A549 (cell line): ENCODE results near the gene TSPAN8. TPM values are rescaled to one million over a fixed set of nuclear protein-coding genes. Genes with fewer than 3 reads are reported as not detected.

ENCODE experiments used
- ATAC-seq, 2 experiments: fragments of 200-7000 bp in 1 of 2; fragments of >200 bp in 1 of 2; cut with Nextera tagmentation in 1 of 2; cut with Tn5 transposase in 1 of 2; 3 replicates each; pipeline versions ENCODE4 v1.8.0 to v1.9.1; 2018 to 2020; ENCODE audit warnings: mild to moderate bottlenecking in 1 of 2, moderate library complexity in 1 of 2
- CTCF ChIA-PET: fragments of 300-600 bp; sonication (Branson Sonifier 250); formaldehyde crosslinking; extraction: SDS; loops from one replicate; lab custom pipeline; 2021; ENCODE audit warnings: antibody characterized with exemption, inconsistent platforms; lab: Yijun Ruan, JAX
- POLR2A ChIA-PET: fragments of 350-600 bp; formaldehyde crosslinking; extraction: SDS; loops from one replicate; lab custom pipeline; 2021; ENCODE audit warnings: antibody characterized with exemption, inconsistent platforms; lab: Yijun Ruan, JAX
- DNase-seq, 2 experiments: peaks; one replicate each; pipeline versions ENCODE4 v3.0.0 to v3.0.0-alpha.2; 2011 to 2016; ENCODE audit warnings: low read depth in 1 of 2, low spot score in 1 of 2
- FAIRE-seq: peaks from 2 replicates; lab custom pipeline; 2011; peaks lifted over from hg19 to GRCh38; lab: Jason Lieb, UNC
- H3K27ac ChIP-seq, 2 experiments: fragments of >200 bp; sonication (Bioruptor Twin); formaldehyde crosslinking; 3 replicates each; pipeline ENCODE4 v1.5.1; 2016 to 2017
- H3K4me1 ChIP-seq: fragments of >200 bp; sonication (Bioruptor Twin); formaldehyde crosslinking; 3 replicates; pipeline ENCODE4 v1.6.1; 2016
- H3K4me2 ChIP-seq: fragments of >200 bp; sonication (Bioruptor Twin); formaldehyde crosslinking; 3 replicates; pipeline ENCODE4 v1.6.1; 2016
- H3K4me3 ChIP-seq: fragments of >200 bp; sonication (Bioruptor Twin); formaldehyde crosslinking; 3 replicates; pipeline ENCODE4 v1.5.1; 2016
- H3K9me3 ChIP-seq: fragments of >200 bp; sonication (Bioruptor Twin); formaldehyde crosslinking; 3 replicates; pipeline ENCODE4 v1.6.1; 2016
- BHLHE40 ChIP-seq: IDR thresholded peaks from 2 replicates; pipeline ENCODE4 v1.6.1; 2012; ENCODE audit warnings: low read depth, low read length, inconsistent platforms
- CEBPB ChIP-seq, 2 experiments: fragments of >200 bp in 1 of 2; sonication (Bioruptor Twin) in 1 of 2; formaldehyde crosslinking in 1 of 2; IDR thresholded peaks; 2 replicates each; pipeline ENCODE4 v1.6.1; 2012 to 2016
- CHD2 ChIP-seq: fragments of 150-350 bp; IDR thresholded peaks from 2 replicates; pipeline ENCODE4 v1.6.1; 2014; ENCODE audit warnings: low read length; ENCODE audit not compliant: partially characterized antibody
- FOSB ChIP-seq: fragments of 250-450 bp; sonication (Bioruptor Pico); IDR thresholded peaks from 2 replicates; pipeline ENCODE4 v1.5.0; 2020; ENCODE audit warnings: mild to moderate bottlenecking, moderate library complexity
- FOXS1 ChIP-seq: fragments of 250-450 bp; sonication (Bioruptor Pico); IDR thresholded peaks from 2 replicates; pipeline ENCODE4 v1.5.0; 2020; ENCODE audit warnings: mild to moderate bottlenecking, moderate library complexity
- GATA3 ChIP-seq: IDR thresholded peaks from 2 replicates; pipeline ENCODE4 v1.6.1; 2012; ENCODE audit warnings: borderline replicate concordance
- HOXA7 ChIP-seq: fragments of 250-450 bp; sonication (Bioruptor Pico); IDR thresholded peaks from 2 replicates; pipeline ENCODE4 v1.5.0; 2020; ENCODE audit warnings: mild to moderate bottlenecking, moderate library complexity
- HOXB5 ChIP-seq: fragments of 250-450 bp; sonication (Bioruptor Pico); IDR thresholded peaks from 2 replicates; pipeline ENCODE4 v1.5.0; 2020; ENCODE audit warnings: mild to moderate bottlenecking, moderate library complexity
- JUN ChIP-seq, 2 experiments: fragments of >200 bp; sonication (Bioruptor Twin); formaldehyde crosslinking; IDR thresholded peaks; 2 replicates in 1 of 2; 3 replicates in 1 of 2; pipeline ENCODE4 v1.6.1; 2016 to 2017
- MAFK ChIP-seq: fragments of 450-650 bp; IDR thresholded peaks from 2 replicates; pipeline ENCODE4 v1.6.1; 2014; ENCODE audit not compliant: partially characterized antibody
- MAZ ChIP-seq: fragments of 150-350 bp; IDR thresholded peaks from 2 replicates; pipeline ENCODE4 v1.6.1; 2014; ENCODE audit warnings: antibody characterized with exemption, low read depth, low read length, borderline replicate concordance
- MYC ChIP-seq: IDR thresholded peaks from 2 replicates; pipeline ENCODE4 v1.6.1; 2012; ENCODE audit warnings: mild to moderate bottlenecking, inconsistent platforms, low read length, improper control_type of control experiment, borderline replicate concordance
- NR3C1 ChIP-seq: fragments of >200 bp; sonication (Bioruptor Twin); formaldehyde crosslinking; IDR thresholded peaks from 3 replicates; pipeline ENCODE4 v1.6.1; 2017
- RARB ChIP-seq: fragments of 250-450 bp; sonication (Bioruptor Pico); IDR thresholded peaks from 2 replicates; pipeline ENCODE4 v1.8.0; 2021; ENCODE audit warnings: mild to moderate bottlenecking, moderate library complexity
- SMC3 ChIP-seq: fragments of >200 bp; sonication (Bioruptor Twin); formaldehyde crosslinking; IDR thresholded peaks from 3 replicates; pipeline ENCODE4 v1.6.1; 2018; ENCODE audit warnings: inconsistent platforms
- TFCP2L1 ChIP-seq: fragments of 250-450 bp; sonication (Bioruptor Pico); IDR thresholded peaks from 2 replicates; pipeline ENCODE4 v1.5.0; 2021; ENCODE audit warnings: mild to moderate bottlenecking
- ZC3H11A ChIP-seq: fragments of 450-650 bp; IDR thresholded peaks from 2 replicates; pipeline ENCODE4 v1.6.1; 2014; ENCODE audit warnings: antibody characterized with exemption, mild to moderate bottlenecking
- WGBS: methylation state at CpG from one replicate; pipeline ENCODE4 v1.1.6; 2017; ENCODE audit errors: missing lambda C conversion rate; 5-methylcytosine and 5-hydroxymethylcytosine counted together
- polyA plus RNA-seq, 4 experiments: library from polyadenylated mRNA; depleted of rRNA in 3 of 4; stranded (reverse); fragments of >200 nt; fragmentation: RNase III in 1 of 4; extraction: RNeasy Plus Mini Kit Qiagen cat#74134 plus additional on column Dnase treatment in 1 of 4; gene quantifications; 2 replicates in 3 of 4; 3 replicates in 1 of 4; pipeline ENCODE4 v1.2.3, GENCODE V29; 2011 to 2017
- TF ChIP-seq, protein P1 (sequence below): fragments of >200 bp; sonication (Bioruptor Twin); formaldehyde crosslinking; IDR thresholded peaks from 3 replicates; pipeline ENCODE4 v1.6.1; 2016
- TF ChIP-seq, protein P2 (sequence below): IDR thresholded peaks from 2 replicates; pipeline ENCODE4 v1.6.1; 2012
- TF ChIP-seq, protein P3 (sequence below): fragments of 450-650 bp; IDR thresholded peaks from 2 replicates; pipeline ENCODE4 v1.6.1; 2014; ENCODE audit warnings: antibody characterized with exemption
- TF ChIP-seq, protein P4 (sequence below): IDR thresholded peaks from 2 replicates; pipeline ENCODE4 v1.6.1; 2012; ENCODE audit warnings: low read depth, borderline replicate concordance
- TF ChIP-seq, protein P5 (sequence below): fragments of >200 bp; sonication (Bioruptor Twin); formaldehyde crosslinking; IDR thresholded peaks from 2 replicates; pipeline ENCODE4 v1.6.1; 2016
- TF ChIP-seq, protein P6 (sequence below): fragments of >200 bp; sonication (Bioruptor Twin); formaldehyde crosslinking; IDR thresholded peaks from 3 replicates; pipeline ENCODE4 v1.5.1; 2016

TSPAN8 gene
- polyA plus RNA-seq, 2 of the 4 experiments (the other 2 are of a cell fraction): 0.16 TPM; not detected in 1

DNA sequence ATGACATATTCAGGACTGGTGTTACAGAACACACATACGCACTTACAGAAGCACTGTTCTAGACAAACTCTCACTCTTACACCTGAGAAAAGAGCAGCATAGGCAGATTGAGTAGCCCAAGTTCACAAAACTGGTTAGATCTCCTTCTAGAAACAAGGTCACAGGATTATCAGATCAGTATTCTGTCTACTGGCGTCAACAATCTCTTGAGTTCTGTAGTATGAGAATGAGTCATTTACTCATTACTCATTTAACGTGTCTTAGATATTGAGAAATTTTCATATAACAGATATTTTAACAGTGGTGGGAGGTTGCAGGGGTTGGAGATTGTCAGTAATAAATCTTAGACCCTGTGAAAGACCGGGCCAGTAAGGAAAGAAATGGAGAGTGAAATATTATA is 2.8 kb upstream of the TSPAN8 start:
- ChIA-PET CTCF (no interaction called here), POLR2A (no interaction called here)
- Histone ChIP-seq H3K4me1 (no peaks in the 10 kb centered on the region), H3K27ac (no peak overlapping the region), H3K4me3 (no peak overlapping the region), H3K4me2 (no peak overlapping the region), H3K9me3 (0 out of 3 replicates have a peak, but pooled peaks cover 4% of the 10 kb centered on the region)
- no peak for DNase-seq
- no peak for FAIRE-seq
- no peak for ATAC-seq
- TF ChIP-seq TFCP2L1: no peak
- no peak for TF ChIP-seq FOXS1 (CRISPR knock-in tag)
- no peak for TF ChIP-seq GATA3
- TF ChIP-seq SMC3: no peak
- no peak for TF ChIP-seq FOSB (CRISPR knock-in tag)
- TF ChIP-seq, protein P1, sequence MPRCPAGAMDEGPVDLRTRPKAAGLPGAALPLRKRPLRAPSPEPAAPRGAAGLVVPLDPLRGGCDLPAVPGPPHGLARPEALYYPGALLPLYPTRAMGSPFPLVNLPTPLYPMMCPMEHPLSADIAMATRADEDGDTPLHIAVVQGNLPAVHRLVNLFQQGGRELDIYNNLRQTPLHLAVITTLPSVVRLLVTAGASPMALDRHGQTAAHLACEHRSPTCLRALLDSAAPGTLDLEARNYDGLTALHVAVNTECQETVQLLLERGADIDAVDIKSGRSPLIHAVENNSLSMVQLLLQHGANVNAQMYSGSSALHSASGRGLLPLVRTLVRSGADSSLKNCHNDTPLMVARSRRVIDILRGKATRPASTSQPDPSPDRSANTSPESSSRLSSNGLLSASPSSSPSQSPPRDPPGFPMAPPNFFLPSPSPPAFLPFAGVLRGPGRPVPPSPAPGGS: no peak
- TF ChIP-seq, protein P2, sequence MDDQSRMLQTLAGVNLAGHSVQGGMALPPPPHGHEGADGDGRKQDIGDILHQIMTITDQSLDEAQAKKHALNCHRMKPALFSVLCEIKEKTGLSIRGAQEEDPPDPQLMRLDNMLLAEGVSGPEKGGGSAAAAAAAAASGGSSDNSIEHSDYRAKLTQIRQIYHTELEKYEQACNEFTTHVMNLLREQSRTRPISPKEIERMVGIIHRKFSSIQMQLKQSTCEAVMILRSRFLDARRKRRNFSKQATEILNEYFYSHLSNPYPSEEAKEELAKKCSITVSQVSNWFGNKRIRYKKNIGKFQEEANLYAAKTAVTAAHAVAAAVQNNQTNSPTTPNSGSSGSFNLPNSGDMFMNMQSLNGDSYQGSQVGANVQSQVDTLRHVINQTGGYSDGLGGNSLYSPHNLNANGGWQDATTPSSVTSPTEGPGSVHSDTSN: no peak
- TF ChIP-seq NR3C1: no peak
- TF ChIP-seq CEBPB (IDR thresholded peaks at IDR 0.05): no peak
- TF ChIP-seq BHLHE40: no peak
- WGBS: 34% methylated on average over 4 of the region's 4 CpGs

DNA sequence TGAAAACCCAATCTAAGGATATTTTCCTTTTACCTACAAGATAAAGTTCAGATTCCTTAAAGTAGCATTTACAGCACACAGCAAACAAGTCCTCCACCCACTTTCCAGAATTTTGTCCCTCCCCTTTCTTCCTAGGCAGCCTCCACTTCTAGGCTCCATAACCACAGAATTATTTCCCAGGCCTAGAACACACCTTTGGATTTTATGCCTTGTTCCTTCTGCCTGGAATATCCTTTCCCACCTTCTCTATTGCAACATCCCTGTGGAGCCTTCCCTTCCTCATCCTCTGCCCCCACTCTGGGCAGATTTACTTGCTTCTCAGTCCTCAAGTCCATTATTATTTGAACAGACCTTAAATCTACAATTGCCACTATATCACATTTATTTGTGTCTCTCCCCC is 2.1 kb upstream of the TSPAN8 start:
- DNase-seq: no peak
- no peak overlapping the region for H3K27ac ChIP-seq
- CTCF ChIA-PET: no interaction called here

More for the DNA sequence above, 2.1 kb upstream of the TSPAN8 start:
- no peak overlapping the region for H3K4me3 ChIP-seq
- no peak for ATAC-seq
- no peak for FAIRE-seq
- TF ChIP-seq HOXB5: no peak
- TF ChIP-seq MAFK: no peak
- no peak for TF ChIP-seq NR3C1
- no peak for TF ChIP-seq JUN (IDR thresholded peaks at IDR 0.05)
- no peak for TF ChIP-seq RARB (CRISPR knock-in tag)
- TF ChIP-seq HOXA7: no peak
- TF ChIP-seq CHD2: no peak
- no peak for TF ChIP-seq CEBPB (IDR thresholded peaks at IDR 0.05)
- no peak for TF ChIP-seq ZC3H11A
- TF ChIP-seq MAZ: no peak
- TF ChIP-seq, protein P2: no peak
- TF ChIP-seq, protein P3, sequence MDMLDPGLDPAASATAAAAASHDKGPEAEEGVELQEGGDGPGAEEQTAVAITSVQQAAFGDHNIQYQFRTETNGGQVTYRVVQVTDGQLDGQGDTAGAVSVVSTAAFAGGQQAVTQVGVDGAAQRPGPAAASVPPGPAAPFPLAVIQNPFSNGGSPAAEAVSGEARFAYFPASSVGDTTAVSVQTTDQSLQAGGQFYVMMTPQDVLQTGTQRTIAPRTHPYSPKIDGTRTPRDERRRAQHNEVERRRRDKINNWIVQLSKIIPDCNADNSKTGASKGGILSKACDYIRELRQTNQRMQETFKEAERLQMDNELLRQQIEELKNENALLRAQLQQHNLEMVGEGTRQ: no peak
- TF ChIP-seq, protein P1: no peak
- no peak for TF ChIP-seq MYC
- no peak for TF ChIP-seq TFCP2L1
- TF ChIP-seq, protein P4, sequence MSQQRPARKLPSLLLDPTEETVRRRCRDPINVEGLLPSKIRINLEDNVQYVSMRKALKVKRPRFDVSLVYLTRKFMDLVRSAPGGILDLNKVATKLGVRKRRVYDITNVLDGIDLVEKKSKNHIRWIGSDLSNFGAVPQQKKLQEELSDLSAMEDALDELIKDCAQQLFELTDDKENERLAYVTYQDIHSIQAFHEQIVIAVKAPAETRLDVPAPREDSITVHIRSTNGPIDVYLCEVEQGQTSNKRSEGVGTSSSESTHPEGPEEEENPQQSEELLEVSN: no peak
- TF ChIP-seq, protein P5, sequence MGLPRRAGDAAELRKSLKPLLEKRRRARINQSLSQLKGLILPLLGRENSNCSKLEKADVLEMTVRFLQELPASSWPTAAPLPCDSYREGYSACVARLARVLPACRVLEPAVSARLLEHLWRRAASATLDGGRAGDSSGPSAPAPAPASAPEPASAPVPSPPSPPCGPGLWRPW: no peak
- TF ChIP-seq, protein P6, sequence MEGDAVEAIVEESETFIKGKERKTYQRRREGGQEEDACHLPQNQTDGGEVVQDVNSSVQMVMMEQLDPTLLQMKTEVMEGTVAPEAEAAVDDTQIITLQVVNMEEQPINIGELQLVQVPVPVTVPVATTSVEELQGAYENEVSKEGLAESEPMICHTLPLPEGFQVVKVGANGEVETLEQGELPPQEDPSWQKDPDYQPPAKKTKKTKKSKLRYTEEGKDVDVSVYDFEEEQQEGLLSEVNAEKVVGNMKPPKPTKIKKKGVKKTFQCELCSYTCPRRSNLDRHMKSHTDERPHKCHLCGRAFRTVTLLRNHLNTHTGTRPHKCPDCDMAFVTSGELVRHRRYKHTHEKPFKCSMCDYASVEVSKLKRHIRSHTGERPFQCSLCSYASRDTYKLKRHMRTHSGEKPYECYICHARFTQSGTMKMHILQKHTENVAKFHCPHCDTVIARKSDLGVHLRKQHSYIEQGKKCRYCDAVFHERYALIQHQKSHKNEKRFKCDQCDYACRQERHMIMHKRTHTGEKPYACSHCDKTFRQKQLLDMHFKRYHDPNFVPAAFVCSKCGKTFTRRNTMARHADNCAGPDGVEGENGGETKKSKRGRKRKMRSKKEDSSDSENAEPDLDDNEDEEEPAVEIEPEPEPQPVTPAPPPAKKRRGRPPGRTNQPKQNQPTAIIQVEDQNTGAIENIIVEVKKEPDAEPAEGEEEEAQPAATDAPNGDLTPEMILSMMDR: no peak
- TF ChIP-seq, all 56 proteins: peak for 0
- Histone ChIP-seq H3K9me3 (no peaks in the 10 kb centered on the region), H3K4me1 (no peaks in the 10 kb centered on the region), H3K4me2 (no peak overlapping the region)
- POLR2A ChIA-PET: no interaction called here
